SU-DHL-6 (cell line): Measurements from ENCODE around the gene NEGR1.

Experiments used
- H2AFZ ChIP-seq: fragments of 200-600 bp; sonication (generic); 2 replicates; pipeline ENCODE4 v1.6.1; 2014; ENCODE audit warnings: low read depth, mild to moderate bottlenecking, moderate library complexity, mixed read lengths, antibody characterized with exemption, low read length; ENCODE audit not compliant: severe bottlenecking
- H3F3A ChIP-seq: fragments of 200-600 bp; shearing (Covaris generic); 2 replicates; pipeline ENCODE4 v1.6.0; 2016; ENCODE audit warnings: antibody characterized with exemption, mild to moderate bottlenecking; ENCODE audit not compliant: insufficient read depth
- H3K27ac ChIP-seq: fragments of 200-600 bp; sonication (generic); 2 replicates; pipeline ENCODE4 v1.5.1; 2016; ENCODE audit warnings: low read depth, mild to moderate bottlenecking, low read length, moderate library complexity, mixed read lengths
- H3K27me3 ChIP-seq: fragments of 200-600 bp; sonication (generic), shearing (Covaris generic); 2 replicates; pipeline ENCODE4 v1.6.0; 2014; ENCODE audit warnings: mild to moderate bottlenecking, low read length
- H3K36me3 ChIP-seq: fragments of 200-600 bp; sonication (generic); 2 replicates; pipeline ENCODE4 v1.6.1; 2014; ENCODE audit warnings: mild to moderate bottlenecking, low read length, mixed read lengths
- H3K4me2 ChIP-seq: fragments of 300-600, 200-600 bp; shearing (Covaris generic), sonication (generic); 2 replicates; pipeline ENCODE4 v1.6.0; 2014; ENCODE audit warnings: low read length, low read depth, mild to moderate bottlenecking; ENCODE audit not compliant: poor library complexity, severe bottlenecking
- H3K4me3 ChIP-seq: fragments of 200-600 bp; sonication (generic); 2 replicates; pipeline ENCODE4 v1.5.1; 2014; ENCODE audit warnings: antibody characterized with exemption, low read length, mild to moderate bottlenecking, mixed read lengths; ENCODE audit not compliant: insufficient read depth, poor library complexity, severe bottlenecking
- H3K79me2 ChIP-seq: fragments of 200-600 bp; sonication (generic); 2 replicates; pipeline ENCODE4 v1.6.1; 2014; ENCODE audit warnings: mild to moderate bottlenecking, low read length, moderate library complexity; ENCODE audit not compliant: insufficient read depth
- H3K9ac ChIP-seq: fragments of 200-600 bp; sonication (generic); 2 replicates; pipeline ENCODE4 v1.7.0; 2014; ENCODE audit warnings: mild to moderate bottlenecking, low read length
- H3K9me2 ChIP-seq: fragments of 200-600 bp; sonication (generic); replicated peaks from 2 replicates; pipeline ENCODE4 v1.6.1; 2014; ENCODE audit warnings: low read length; ENCODE audit not compliant: insufficient read depth
- H3K9me3 ChIP-seq: fragments of 200-600 bp; sonication (generic); 2 replicates; pipeline ENCODE4 v1.6.1; 2014; ENCODE audit warnings: low read length, mixed read lengths; ENCODE audit not compliant: insufficient read depth
- H4K20me1 ChIP-seq: fragments of 200-600 bp; sonication (generic); 2 replicates; pipeline ENCODE4 v1.6.1; 2014; ENCODE audit warnings: low read depth, mild to moderate bottlenecking, antibody characterized with exemption, low read length, moderate library complexity, mixed read lengths
- CTCF ChIP-seq: fragments of 200-600 bp; sonication (generic); IDR thresholded peaks from one replicate; pipeline ENCODE4 v1.5.1; 2017; ENCODE audit warnings: antibody characterized with exemption, mild to moderate bottlenecking, low read length, moderate library complexity; ENCODE audit not compliant: insufficient read depth, poor library complexity, severe bottlenecking
- EZH2phosphoT487 ChIP-seq: fragments of 200-600 bp; sonication (generic), shearing (Covaris generic); conservative IDR thresholded peaks from 2 replicates; pipeline ENCODE4 v1.6.1; 2018; ENCODE audit warnings: mild to moderate bottlenecking, antibody characterized with exemption, low read length, moderate library complexity, mixed read lengths

NEGR1 gene

GRCh38 chr1:71653952-71654351, 628.4 kb downstream of the NEGR1 start:
- no peaks in the 10 kb centered on the region for H3F3A ChIP-seq
- H3K27ac ChIP-seq: no peak overlapping the region
- TF ChIP-seq CTCF (no peak), EZH2phosphoT487 (no peak)
- no peak overlapping the region for H3K4me3 ChIP-seq
- no peak overlapping the region for H3K9ac ChIP-seq
- no peaks in the 10 kb centered on the region for H3K27me3 ChIP-seq
- H3K36me3 ChIP-seq: no peaks in the 10 kb centered on the region
- H3K9me3 ChIP-seq: no peaks in the 10 kb centered on the region
- H3K9me2 ChIP-seq: no peaks in the 10 kb centered on the region
- no peak overlapping the region for H3K4me2 ChIP-seq
- H3K79me2 ChIP-seq: no peaks in the 10 kb centered on the region
- no peaks in the 10 kb centered on the region for H4K20me1 ChIP-seq
- no peak overlapping the region for H2AFZ ChIP-seq

GRCh38 chr1:71651214-71651613, 631.1 kb downstream of the NEGR1 start:
- H3K4me3 ChIP-seq: no peak overlapping the region
- no peaks in the 10 kb centered on the region for H4K20me1 ChIP-seq
- H3K79me2 ChIP-seq: no peaks in the 10 kb centered on the region
- TF ChIP-seq CTCF (no peak), EZH2phosphoT487 (no peak)
- no peaks in the 10 kb centered on the region for H3F3A ChIP-seq
- no peak overlapping the region for H2AFZ ChIP-seq
- H3K27me3 ChIP-seq: no peaks in the 10 kb centered on the region
- no peak overlapping the region for H3K9ac ChIP-seq
- no peak overlapping the region for H3K4me2 ChIP-seq
- H3K36me3 ChIP-seq: no peaks in the 10 kb centered on the region
- no peak overlapping the region for H3K27ac ChIP-seq
- H3K9me2 ChIP-seq: no peaks in the 10 kb centered on the region
- H3K9me3 ChIP-seq: no peaks in the 10 kb centered on the region

- no peaks in the 10 kb centered on the region for H3K9me3 ChIP-seq
- no peaks in the 10 kb centered on the region for H3K79me2 ChIP-seq
- no peak overlapping the region for H3K9ac ChIP-seq
- H4K20me1 ChIP-seq: no peaks in the 10 kb centered on the region
- no peaks in the 10 kb centered on the region for H3K9me2 ChIP-seq
- H3K36me3 ChIP-seq: no peaks in the 10 kb centered on the region
- no peaks in the 10 kb centered on the region for H3F3A ChIP-seq
- TF ChIP-seq EZH2phosphoT487 (no peak), CTCF (no peak)
- no peak overlapping the region for H3K4me3 ChIP-seq
- H2AFZ ChIP-seq: no peak overlapping the region
- H3K27ac ChIP-seq: no peak overlapping the region
- no peaks in the 10 kb centered on the region for H3K27me3 ChIP-seq
- no peak overlapping the region for H3K4me2 ChIP-seq
These were observed 632.2 kb downstream of the NEGR1 start for GRCh38 chr1:71650119-71650518.

GRCh38 chr1:71649608-71650007, 632.7 kb downstream of the NEGR1 start:
- Histone ChIP-seq H3K9me2 (no peaks in the 10 kb centered on the region), H3K27ac (no peak overlapping the region), H3K4me3 (no peak overlapping the region), H3K36me3 (no peaks in the 10 kb centered on the region), H3F3A (no peaks in the 10 kb centered on the region), H3K4me2 (no peak overlapping the region), H2AFZ (no peak overlapping the region), H3K27me3 (no peaks in the 10 kb centered on the region), H3K9me3 (no peaks in the 10 kb centered on the region), H3K79me2 (no peaks in the 10 kb centered on the region), H3K9ac (no peak overlapping the region), H4K20me1 (no peaks in the 10 kb centered on the region)
- TF ChIP-seq EZH2phosphoT487: no peak
- TF ChIP-seq CTCF: no peak
